ENCODE measurements around the gene KLK13.

Gene KLK13

DNA sequence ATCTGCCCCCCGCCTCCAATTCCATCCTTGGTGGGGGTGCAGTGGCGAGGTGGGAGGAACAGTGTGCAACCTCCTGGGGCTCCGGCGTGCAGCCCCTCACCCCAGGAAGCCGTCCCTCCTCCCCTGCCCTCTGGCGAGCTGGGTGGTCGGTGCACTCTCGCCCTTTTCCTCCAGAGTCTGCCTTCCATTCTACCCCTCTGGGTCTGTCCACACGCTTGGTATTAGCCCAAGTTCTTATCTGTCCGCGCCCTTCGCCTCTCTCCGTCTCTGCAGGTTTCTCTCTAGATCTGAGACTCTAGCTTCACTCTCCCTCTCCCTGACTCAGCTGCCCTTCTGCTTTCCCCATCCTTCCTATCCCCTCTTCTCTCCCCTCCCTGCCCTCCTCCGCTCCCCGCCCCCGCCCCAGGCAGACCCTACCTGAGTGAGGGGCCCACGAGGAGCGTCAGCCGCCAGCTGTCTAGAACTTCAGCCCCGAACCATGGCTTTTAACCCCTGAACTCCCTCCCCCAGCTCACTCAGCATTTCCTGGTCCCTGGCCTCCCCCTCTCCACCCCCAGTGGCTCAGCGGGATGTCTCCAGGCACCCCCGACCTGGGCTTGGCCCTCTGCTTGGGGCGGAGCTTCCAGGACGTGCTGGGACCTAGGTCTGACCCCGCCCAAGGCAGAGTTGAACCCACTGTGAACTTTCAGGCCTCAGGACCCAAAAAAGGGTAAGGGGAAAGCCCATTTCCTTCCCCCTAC, 499 bp upstream of the KLK13 start:
- in situ Hi-C loops (cut with HindIII; ENCODE audit: low sequenced_read_pairs), result no loop called here

DNA sequence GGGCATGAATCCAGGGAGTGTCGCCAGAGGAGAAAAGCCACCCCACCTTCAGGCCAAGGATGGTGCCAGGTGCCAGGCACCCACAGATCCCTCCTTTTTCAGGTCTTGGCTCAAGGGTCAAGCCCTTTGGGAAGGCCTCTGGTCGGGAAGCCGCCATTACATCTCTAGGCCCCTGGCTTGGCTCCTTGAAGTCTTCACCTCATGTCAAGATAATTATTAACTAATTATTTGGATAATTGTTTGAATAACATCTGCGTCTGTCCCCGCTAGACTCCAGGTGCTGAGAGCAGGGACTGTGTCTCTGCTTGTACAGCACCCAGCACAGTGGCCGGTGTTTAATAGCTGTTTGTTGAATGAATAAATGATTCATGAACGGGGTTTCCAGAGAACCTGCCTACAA, 1.2 kb downstream of the KLK13 start:
- in situ Hi-C loops (cut with HindIII; ENCODE audit: low sequenced_read_pairs), result no loop called here

DNA sequence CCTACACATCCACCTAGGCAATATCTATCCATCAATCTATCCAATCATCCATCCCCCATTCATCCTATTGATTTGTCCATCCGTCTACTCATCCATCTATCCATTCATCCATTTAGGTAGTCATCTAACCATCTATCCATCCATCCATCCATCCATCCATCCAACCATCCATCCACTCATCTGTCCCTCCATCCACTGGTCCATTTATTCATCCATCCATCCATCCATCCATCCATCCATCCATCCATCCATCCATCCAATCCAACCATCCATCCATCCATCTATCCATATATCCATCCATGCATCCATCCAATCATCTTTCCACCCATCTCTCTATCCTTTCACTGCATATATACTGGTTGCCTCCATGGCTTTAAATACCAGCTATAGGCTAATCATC, 3.9 kb downstream of the KLK13 start:
- in situ Hi-C loops (cut with HindIII; ENCODE audit: low sequenced_read_pairs), result no loop called here

DNA sequence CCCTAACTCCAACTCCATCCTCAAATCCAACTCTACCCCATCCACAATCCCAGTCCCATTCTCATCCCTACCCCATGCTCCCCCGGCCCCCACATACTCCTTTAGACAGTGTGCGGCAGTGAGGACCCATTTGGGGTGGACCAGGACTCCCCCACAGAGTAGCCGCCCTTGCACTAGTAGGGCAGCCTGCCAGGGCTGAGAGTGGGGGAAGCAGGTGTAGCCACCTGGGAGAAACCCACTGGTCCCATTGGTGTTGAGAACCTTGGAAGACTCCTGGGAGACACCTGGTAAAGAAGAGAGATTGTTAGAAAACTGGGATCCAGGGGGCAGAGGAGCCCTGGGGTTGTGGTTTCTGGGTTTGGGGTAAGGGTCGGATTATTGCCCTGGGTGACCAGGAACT, 4.6 kb downstream of the KLK13 start:
- in situ Hi-C loops (cut with HindIII; ENCODE audit: low sequenced_read_pairs), result no loop called here

DNA sequence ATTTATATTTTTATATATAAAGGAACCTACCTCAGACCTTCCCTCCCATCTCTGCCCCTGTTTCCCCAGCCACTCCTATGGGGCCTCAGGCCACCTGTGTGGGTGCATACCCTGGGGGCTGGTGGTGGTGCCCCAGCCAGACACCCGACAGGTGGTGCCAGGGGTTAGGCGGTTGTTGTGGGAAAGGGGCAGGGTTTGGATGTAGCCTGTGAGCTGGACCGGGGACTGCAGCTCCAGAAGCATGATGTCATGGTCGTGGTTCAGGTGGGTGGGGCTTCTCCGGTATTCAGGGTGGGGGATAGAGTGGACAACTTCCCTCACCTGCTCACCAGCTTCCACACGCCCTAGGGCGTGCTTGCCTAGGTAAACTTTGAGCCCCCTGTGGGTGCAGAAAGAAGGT, 5.2 kb downstream of the KLK13 start:
- in situ Hi-C loops (cut with HindIII; ENCODE audit: low sequenced_read_pairs), result loop anchor here (10.0 kb wide), 1 partner anchor 195 kb away; no protein-coding TSS in a partner anchor

DNA sequence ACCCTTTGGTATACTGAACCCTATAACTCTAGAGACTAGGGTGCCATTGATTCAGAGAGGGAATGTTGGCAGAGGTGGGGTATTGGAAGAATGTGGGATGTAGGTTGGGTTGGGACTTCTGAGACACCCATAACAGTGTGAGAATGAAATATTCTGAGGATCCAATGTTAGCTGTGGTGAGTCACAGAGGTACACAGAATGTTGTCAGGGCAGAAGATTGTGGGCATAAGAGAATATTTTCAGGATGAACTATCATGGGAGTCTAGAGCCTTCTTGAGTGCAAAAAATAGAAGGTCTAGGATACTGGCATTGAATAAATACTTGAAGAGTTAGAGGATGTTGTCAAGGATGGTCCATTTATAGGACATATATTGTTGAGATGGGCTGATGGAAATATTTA, 9.0 kb downstream of the KLK13 start:
- in situ Hi-C loops (cut with HindIII; ENCODE audit: low sequenced_read_pairs), result loop anchor here (10.0 kb wide), 1 partner anchor 191 kb away; no protein-coding TSS in a partner anchor

DNA sequence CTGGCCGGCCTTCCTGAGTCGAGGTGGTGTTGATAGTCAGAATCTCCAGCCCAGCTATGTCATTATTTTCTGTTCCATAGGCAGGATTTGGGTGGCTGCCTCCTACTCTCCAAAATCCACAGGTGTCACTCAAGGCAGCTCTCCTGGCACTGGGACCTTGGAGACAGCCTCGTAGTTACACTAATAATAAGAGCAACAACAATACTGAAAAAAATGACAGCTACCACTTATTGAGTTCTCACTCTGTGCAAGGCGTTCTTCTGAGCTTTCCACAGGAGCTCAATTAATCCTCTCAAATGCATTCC, 17.9 kb downstream of the KLK13 start:
- in situ Hi-C loops (cut with HindIII; ENCODE audit: low sequenced_read_pairs), result no loop called here

DNA sequence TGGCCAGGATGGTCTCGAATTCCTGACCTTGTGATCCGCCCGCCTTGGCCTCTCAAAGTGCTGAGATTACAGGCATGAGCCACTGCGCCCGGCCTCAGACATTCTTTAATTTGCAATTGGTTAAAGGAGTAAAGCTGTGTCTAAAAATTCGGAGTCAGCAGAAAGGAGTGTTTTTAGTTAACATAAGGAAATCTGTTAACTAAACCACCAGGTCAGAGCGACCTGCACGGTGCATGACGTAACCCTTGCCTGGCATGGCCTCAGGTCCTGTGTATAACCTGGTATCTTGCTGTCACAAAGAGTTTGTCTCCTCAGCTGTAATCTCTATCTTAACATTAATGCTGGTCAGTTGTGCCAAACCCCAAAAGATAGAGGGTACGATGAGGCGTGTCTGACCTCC, 20.6 kb downstream of the KLK13 start:
- in situ Hi-C loops (cut with HindIII; ENCODE audit: low sequenced_read_pairs), result no loop called here

DNA sequence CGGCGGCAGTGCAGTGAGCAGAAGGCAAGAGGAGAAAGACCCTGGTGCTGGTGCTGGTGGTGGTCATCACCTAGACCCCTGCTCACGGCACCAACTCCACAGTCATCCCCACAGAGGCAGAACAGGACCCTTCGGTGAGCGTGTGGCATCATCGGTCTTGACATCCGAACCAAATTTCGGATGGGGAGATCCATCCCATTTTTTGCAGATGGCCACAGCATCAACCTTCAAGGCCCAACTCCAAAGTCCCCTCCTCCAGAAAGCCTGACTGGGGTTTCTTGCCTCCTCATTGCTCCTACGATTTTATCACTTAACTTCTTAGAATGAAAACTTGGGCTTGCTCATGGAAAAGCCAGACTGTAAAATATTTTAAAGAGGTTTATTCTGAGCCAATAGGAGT, 21.4 kb downstream of the KLK13 start:
- in situ Hi-C loops (cut with HindIII; ENCODE audit: low sequenced_read_pairs), result no loop called here

DNA sequence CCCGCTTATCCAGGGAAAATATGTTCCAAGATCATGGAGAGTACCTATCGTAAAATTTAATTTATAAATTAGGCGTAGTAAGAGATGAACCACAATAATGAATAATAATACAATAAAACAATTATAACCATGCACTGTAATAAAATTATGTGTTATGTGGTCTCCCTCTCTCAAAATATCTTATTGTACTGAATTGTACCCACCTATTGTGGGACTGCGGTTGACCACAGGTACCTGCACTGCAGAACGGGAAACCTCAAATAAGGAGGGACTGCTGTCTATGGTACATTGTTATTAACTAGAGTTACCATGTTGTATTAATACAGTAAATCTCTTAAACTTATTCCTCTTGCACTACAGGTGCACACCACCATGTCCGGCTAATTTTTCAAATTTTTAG, 24.7 kb downstream of the KLK13 start:
- in situ Hi-C loops (cut with HindIII; ENCODE audit: low sequenced_read_pairs), result no loop called here

DNA sequence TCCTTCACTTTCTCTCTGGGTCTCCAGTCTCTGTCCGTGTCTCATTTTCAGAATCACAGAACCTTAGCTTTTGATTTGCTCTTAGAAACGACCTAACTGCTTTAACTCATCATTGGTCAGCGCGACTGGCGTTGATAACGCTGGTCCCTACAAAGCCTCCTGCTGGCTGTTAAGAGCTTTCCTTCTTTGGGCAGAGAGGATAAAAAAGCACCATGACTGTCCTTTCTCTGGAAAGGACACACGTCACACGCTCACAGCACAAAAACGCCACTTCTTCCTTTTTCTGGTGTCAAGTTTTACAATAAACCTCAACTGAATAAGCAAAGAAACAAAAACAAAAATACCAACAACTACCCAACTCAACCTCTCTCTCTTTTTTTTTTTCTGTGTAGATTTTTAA, 28.4 kb downstream of the KLK13 start:
- in situ Hi-C loops (cut with HindIII; ENCODE audit: low sequenced_read_pairs), result no loop called here

DNA sequence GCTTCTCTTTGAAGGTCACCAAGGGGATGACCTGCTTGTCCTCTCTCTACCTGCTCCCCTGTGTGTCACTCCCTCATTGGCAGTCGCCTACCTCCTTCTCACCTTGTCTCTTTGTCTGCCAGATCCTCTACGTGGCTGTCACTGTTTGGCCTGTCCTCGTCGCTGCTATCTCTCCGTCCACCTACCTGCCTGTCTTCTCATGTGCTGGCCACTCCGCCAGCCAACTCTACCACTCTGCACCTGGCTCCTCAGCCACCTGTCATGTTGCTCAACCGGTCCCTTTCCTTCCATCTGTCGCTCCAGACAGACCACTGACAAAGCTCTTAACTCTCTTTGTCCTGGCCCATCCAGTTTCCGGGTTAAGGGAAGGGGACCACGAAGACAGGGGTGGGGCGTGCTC, 30.2 kb downstream of the KLK13 start, which contains the start of gene KLK12:
Gene KLK12, minus strand, starts transcription at position 299 of the 400 bp plus-strand sequence. CDS start 381 bp downstream, outside the sequence.
- in situ Hi-C loops (cut with HindIII; ENCODE audit: low sequenced_read_pairs), result no loop called here

DNA sequence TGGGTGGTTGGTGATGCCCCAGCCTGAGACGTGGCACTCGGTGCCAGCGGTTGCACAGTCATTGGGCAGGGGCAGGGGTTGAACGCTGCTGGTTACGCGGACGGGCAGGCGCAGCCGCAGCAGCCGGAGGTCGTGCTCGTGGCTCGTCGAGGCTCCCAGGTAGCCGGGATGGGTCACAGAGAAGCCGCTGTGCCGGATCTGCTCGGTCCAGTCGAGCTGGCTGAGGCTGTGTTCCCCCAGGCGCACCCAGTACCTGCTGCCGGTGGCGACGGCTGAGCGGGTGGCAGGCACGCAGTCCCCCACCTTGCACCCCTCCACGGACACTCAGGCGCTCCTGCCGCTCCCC, 33.0 kb downstream of the KLK13 start:
- in situ Hi-C loops (cut with HindIII; ENCODE audit: low sequenced_read_pairs), result no loop called here

DNA sequence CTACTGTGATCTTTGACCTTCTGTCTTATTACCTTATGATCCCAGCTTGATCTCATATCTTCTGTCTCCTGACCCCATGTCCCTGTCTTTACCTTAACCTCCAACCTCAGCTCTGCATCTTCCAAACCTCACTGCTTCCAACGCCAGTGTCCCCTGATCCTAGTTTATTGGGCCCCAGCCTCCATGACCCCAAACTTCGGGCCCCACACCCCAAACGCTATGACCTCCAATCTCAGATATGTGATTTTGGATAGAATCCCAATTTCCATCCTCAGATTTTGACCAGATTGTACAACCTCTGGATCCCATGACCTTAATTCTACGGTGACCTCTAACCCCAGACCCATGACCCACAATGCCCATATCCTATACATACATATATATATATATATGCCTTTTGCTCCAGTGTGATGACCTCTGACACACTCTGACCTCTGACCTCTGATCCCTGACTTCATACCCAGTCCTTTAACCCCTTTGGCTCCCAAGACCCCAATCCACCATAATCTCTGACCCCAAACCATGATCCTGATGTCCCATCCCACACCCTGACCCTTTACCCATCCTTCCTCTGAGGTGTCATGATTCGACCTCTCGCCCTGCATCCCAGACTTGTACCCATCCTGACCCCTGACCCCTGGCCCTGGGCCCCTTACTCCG, 33.5 kb downstream of the KLK13 start:
- in situ Hi-C loops (cut with HindIII; ENCODE audit: low sequenced_read_pairs), result no loop called here

DNA sequence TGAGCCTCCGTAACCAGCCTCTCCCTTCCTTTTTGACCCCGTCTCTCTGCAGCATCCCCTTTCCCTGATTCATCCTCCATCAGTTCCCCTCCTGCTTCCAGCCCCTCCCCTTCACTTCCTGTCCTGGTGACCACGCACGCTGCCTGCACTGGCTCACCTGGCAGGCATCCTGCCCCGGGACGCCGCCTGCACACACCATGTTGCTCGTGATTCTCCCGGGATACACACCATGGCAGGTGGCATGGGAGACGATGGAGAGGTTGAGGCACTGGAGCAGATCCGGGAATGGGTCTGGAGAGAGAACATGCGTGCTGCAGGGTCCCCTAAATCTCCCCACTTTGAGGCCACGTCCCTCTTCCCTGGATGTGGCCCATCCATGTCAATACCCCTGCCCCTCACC, 34.3 kb downstream of the KLK13 start:
- in situ Hi-C loops (cut with HindIII; ENCODE audit: low sequenced_read_pairs), result no loop called here

DNA sequence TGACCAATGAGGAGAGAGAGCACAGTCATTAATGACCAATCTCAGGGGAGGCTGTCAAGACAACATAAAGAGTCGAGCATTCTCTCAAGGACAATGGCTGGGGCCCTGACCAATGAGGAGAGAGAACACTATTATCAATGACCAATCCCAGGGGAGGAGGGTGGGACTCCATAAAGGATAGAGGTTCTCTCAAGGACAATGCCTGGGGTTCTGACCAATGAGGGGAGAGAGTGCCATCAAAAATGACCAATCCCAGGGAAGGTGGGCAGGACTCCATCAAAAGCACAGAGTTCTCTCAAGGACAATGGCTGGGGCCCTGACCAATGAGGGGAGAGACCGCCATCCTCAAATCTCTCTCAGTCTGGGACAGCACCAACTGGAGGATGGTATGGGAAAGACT, 35.2 kb downstream of the KLK13 start:
- in situ Hi-C loops (cut with HindIII; ENCODE audit: low sequenced_read_pairs), result loop anchor here (5.0 kb wide), 1 partner anchor 83 kb away; no protein-coding TSS in a partner anchor

DNA sequence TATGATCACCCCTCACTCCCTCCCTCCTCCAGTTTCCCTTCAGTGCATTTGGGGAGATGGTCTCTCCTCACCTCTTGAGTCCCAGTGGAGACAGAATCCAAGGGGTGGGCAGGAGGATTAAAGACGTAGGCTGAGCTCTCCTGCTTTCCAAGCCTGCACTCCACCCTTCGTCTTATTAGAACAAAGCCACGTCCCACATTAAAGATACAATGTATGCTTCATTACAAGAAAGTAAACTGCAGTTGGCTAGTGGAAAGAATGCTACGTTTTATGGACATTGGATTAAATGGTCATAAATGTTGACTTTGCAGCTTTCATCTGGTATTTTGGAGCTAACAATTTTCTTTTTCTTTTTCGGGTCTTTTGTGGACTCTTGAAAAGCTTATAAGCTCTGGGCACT, 37.0 kb downstream of the KLK13 start:
- in situ Hi-C loops (cut with HindIII; ENCODE audit: low sequenced_read_pairs), result loop anchor here (5.0 kb wide), 1 partner anchor 84 kb away; no protein-coding TSS in a partner anchor

DNA sequence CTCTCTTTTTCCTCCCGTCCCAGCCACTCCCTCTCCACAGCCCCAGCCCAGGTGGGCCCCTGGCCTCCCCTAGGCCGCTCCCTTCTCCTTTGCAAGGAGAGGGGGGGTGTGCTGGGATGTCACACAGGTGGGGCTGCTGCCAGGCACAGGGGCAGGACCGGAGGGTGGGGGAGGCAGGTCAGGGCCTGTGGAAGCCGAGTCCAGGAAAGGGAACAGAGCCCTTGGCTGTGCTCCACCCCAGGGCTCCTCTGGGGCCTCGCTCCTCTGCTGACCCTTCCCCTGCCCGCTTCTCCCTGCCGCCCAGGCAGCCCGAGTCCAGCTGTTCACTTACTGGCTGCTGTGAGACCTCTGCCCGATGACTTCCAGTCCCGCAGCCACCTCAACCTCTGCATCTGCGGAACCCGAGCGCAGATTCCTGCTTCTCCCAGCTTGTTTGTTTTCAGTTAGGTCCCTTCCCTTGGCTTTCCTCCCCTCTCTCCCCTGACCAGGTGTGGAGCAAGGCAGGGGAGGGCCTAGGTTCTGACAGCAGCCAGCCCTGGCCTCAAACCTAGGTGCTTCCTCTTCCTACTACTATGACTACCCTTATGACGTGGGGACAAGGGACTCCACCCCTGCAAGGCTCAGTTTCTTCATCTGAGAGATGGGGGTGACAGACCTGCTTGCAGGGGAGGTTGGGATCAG, 37.6 kb downstream of the KLK13 start:
- in situ Hi-C loops (cut with HindIII; ENCODE audit: low sequenced_read_pairs), result loop anchor here (5.0 kb wide), 1 partner anchor 85 kb away; no protein-coding TSS in a partner anchor

DNA sequence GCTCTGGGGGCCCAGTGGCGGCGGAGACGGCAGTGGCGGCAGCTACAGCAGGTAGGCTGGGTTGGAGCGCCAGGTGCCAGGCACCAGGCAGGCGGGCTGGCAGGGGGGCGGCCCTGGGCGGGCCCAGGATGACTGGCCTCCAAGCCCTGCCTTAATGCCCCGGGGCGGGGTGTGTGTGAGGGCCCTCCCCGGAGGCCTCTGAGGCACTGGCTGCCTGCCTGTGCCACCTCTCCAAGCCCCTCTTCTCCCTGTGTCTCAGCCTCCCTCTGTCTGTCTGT, 38.4 kb downstream of the KLK13 start, which contains the start of gene KLK11:
Gene KLK11, minus strand, starts transcription at position 63 of the 278 bp plus-strand sequence. CDS start 985 bp downstream, outside the sequence.
- in situ Hi-C loops (cut with HindIII; ENCODE audit: low sequenced_read_pairs), result loop anchor here (5.0 kb wide), 1 partner anchor 86 kb away; no protein-coding TSS in a partner anchor

DNA sequence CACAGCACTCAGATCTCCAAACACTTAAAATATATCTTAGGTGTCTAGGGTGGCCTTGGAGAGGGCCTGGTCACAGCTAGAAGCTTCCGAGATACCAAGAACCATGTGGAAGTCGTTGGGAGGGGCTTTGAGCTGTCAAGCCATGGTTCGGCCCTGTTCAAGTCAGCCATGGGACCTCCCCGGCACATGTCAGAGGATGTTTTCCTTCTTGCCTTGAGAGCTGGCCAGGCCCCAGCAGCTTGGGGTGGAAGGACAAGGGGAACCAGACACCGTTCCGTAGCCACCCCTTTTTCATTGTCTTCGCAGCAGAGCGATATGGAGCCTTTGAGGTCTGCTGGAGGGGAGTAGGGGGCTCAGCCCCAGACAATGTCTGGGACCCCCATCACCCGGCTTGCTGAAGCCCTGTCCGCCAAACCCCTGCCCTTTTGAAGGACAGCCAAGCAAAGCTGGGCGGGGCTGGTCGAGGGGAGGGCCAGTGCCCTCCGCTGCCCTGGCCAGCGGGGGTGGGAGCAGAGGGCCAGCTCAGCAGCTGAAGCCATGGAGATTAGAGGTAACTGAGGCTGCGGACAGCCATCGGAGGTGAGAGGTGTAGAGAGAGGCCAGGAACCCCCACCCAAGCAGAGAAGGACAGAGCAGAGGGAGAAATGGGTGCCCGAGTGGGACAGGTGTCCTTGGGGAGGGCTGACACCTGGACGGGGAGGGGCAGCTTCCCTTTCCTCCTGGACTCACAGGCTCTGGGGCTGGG, 38.9 kb downstream of the KLK13 start:
- in situ Hi-C loops (cut with HindIII; ENCODE audit: low sequenced_read_pairs), result loop anchor here (5.0 kb wide), 1 partner anchor 86 kb away; no protein-coding TSS in a partner anchor

DNA sequence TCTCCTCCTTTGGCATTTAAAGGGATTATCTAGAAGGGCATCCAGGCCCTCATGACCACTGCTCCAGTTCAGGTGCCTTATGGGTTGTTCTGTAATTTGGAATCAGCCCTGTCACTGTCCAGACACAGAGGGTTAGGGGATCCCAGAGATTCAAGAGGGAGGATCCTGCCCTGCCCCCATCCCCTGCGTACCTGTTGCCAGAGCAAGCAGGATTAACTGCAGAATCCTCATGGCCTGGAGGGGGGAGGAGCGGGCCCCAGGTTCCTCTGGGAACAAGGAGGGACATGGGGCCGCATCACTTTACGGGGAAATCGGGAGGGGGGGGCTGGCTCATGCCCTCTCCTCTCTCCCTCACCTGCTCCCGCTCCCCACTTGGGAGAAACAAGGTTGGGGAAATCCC, 39.5 kb downstream of the KLK13 start:
- in situ Hi-C loops (cut with HindIII; ENCODE audit: low sequenced_read_pairs), result loop anchor here (5.0 kb wide), 1 partner anchor 87 kb away; no protein-coding TSS in a partner anchor

All from endothelial cell of hepatic sinusoid (primary cell).